Vagina (tissue), 2 donors: ENCODE data around the gene ULK4.

ENCODE experiments used
- CTCF ChIP-seq, 3 experiments: fragments of 450-650 bp in 2 of 3; fragments of 200-600 bp in 1 of 3; sonication (generic) in 1 of 3; IDR thresholded peaks; one replicate each; pipeline ENCODE4 v1.5.1; 2017 to 2019; ENCODE audit warnings: antibody characterized with exemption in 3 of 3, mild to moderate bottlenecking in 2 of 3, moderate library complexity in 2 of 3
- POLR2A ChIP-seq, 2 donors: fragments of 450-650 bp; IDR thresholded peaks; one replicate each; pipeline ENCODE4 v1.6.1; 2017; ENCODE audit warnings: antibody characterized with exemption in 2 of 2, mild to moderate bottlenecking in 2 of 2, moderate library complexity in 2 of 2

GRCh38 chr3:41301548-41301947 lies 660.4 kb downstream of the ULK4 start:
- no peak for TF ChIP-seq CTCF (IDR thresholded peaks at IDR 0.05)
- no peak for TF ChIP-seq POLR2A (IDR thresholded peaks at IDR 0.05)
